Glomerular endothelial cell (primary cell): ENCODE measurements around the gene OR4C11. TPM values are rescaled to one million over a fixed set of nuclear protein-coding genes. Genes with fewer than 3 reads are reported as not detected.

Source experiments
- DNase-seq: peaks from one replicate; pipeline ENCODE4 v3.0.0-alpha.2; 2011; ENCODE audit warnings: low read depth, low spot score; ENCODE audit errors: extremely low read depth
- total RNA-seq: library from RNA; depleted of rRNA; stranded (reverse); fragments of >200 nt; gene quantifications from 2 replicates; pipeline ENCODE4 v1.2.3, GENCODE V29; 2015

OR4C11 gene, protein sequence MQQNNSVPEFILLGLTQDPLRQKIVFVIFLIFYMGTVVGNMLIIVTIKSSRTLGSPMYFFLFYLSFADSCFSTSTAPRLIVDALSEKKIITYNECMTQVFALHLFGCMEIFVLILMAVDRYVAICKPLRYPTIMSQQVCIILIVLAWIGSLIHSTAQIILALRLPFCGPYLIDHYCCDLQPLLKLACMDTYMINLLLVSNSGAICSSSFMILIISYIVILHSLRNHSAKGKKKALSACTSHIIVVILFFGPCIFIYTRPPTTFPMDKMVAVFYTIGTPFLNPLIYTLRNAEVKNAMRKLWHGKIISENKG
- not detected in 2 replicates for total RNA-seq

DNA sequence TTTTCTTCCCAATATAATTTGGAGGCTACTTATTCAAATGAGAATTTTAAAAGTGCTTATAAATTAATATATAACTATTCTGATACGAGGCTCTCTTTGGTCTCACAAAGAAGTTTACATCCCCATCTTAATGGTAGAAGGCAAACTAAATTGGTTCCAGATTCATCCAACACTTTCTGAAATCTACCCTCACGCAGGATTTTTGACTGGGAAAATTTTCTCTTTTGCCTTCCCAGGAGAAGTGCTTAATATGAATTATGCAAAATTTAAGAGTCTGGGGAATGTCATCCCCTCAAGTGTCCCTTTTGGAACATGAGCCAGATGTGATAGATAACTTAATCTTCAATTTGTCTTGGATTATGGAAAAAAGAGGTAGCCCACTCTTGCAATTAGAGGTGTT lies at the start of gene OR4C11:
TSS of gene OR4C11 (minus strand) at position 101 of the 400 bp plus-strand sequence. CDS start 3,272 bp downstream, outside the sequence.
- no peak for DNase-seq

DNA sequence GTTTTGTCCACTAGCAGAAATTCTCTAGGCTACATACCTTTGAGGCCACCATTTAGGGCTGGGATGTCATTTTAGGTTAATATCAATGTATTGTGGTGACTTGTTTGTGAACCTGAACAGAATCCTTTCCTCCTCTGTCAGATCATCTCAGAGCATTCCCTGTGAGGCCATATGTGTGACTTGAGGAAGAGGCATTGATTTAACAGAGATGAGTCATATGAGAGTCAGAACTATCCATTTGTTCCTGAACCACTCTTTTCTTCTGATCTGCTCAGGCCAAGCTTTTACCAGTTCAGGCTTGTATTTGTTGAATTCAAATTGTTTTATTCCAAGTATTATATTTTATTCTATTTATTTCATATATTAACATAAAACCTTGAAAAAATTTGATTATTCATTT lies 47.7 kb upstream of the OR4C11 start:
- DNase-seq, result no peak

DNA sequence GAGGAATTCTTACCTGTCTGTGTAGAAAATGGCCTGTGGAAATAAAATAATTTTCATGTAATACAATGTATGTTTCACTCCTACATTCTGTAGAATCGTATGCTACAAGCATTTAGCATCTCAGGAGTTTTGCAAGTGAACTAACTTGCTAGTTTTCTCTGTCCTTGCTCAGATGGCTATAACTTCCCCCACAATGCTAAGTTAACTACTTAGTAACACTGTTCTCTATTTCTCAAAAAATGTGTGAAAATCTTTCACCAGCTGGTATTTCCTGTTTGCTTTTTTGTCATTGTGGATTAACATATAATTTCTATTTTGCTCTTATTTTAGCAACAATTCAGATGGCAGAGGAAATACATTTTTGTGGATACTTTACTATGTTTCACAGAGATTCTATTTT lies 45.1 kb upstream of the OR4C11 start:
- DNase-seq, result no peak

DNA sequence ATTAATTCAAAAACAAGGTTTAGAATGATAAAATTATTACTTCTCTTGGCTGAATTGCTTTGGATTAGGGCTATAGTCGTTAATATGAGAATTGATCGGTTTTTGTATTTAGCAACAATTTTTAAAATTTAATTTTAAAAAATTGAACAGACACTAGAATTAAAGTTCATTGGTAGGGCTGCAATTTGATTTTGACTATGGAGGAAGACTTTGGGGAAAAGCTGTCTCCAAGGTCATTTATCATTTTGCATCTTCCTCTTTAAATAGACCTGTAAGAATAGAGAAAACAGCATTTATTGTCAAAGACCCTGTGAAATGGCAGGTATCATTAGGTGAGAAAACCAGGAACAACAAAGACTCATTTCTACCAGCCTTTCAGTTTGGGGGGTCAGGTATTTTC lies 40.6 kb upstream of the OR4C11 start, which contains the start of gene OR4S2:
TSS of gene OR4S2 (plus strand) at position 301 of the 400 bp plus-strand sequence. CDS start 2,577 bp downstream, outside the sequence.
- no peak for DNase-seq

DNA sequence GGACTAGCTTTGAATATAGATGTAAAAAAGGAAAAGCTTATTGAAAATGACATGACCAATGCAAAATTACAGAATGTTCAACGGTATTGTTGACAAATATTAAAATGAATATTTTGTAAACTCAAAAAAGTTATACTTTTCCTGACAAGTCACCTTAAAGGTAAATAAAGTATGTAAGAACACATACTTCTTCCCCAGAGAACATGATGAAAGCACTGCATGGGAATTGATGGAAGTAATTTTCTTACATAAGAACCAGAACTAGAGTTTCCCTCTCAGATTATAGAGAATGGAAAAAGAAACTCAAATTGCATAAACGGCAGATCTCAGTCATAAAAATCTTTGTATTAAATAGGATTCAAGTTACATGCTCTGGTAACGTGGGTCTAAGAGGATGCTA lies 27.4 kb upstream of the OR4C11 start, which contains the start of gene OR4P4:
TSS of gene OR4P4 (plus strand) at position 301 of the 400 bp plus-strand sequence.
- no peak for DNase-seq

DNA sequence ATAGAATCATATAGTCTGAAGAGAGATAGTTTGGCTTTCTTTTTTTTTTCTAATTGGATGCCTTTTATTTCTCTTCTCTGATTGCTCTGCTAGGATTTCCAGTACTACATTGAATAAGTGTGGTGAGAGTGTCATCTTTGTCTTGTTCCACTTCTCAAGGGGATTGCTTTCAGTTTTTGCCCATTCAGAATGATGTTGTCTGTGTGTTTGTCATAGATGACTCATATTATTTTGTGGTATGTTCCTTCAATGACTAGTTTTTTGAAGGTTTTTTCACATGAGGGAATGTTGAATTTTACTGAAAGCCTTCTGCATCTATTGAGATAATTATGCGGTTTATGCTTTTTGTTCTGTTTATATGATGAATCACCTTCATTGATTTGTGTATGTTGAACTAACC lies 17.1 kb upstream of the OR4C11 start:
- no peak for DNase-seq

DNA sequence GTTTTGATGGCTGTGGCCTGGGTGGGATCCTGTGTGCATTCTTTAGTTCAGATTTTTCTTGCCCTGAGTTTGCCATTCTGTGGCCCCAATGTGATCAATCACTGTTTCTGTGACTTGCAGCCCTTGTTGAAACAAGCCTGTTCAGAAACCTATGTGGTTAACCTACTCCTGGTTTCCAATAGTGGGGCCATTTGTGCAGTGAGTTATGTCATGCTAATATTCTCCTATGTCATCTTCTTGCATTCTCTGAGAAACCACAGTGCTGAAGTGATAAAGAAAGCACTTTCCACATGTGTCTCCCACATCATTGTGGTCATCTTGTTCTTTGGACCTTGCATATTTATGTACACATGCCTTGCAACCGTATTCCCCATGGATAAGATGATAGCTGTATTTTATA lies 34.9 kb downstream of the OR4C11 start:
- DNase-seq, result no peak

DNA sequence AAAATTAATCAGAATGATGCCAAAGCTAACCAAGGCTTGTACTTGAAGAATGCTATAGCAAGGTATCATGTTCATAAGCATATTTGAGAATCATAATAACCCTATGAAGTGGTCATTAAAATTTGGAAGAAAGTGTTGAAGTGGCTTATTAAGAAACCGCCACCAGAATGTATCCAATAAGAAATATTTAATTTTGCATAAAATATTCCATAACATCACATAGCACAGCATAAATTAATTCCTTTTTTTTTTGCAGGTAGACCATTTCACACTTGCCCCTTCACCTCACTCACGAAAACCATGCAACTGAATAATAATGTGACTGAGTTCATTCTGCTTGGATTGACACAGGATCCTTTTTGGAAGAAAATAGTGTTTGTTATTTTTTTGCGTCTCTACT lies 35.6 kb downstream of the OR4C11 start, which contains the start of gene OR4C16:
TSS of gene OR4C16 (plus strand) at position 301 of the 400 bp plus-strand sequence. CDS start at position 301, 0 bp downstream.
- DNase-seq, result no peak

DNA sequence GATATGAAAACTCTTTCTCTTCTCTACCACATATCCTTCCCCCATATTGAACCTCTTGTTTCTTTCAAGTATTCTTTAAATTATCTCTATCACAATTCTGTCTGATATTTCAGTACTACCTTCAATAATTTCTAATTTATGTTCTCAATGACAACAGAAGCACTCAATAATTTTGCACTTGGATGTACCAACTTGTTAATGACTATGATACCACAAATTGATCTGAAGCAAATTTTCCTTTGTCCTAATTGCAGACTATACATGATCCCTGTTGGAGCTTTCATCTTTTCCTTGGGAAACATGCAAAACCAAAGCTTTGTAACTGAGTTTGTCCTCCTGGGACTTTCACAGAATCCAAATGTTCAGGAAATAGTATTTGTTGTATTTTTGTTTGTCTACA lies 53.3 kb downstream of the OR4C11 start, which contains the start of gene OR4C15:
TSS of gene OR4C15 (plus strand) at position 301 of the 400 bp plus-strand sequence. CDS start at position 301, 0 bp downstream.
- DNase-seq, result no peak

Other genes with a start within 250 kb of the OR4C11 start
- not detected in 2 replicates for gene OR4A15, start 239.7 kb downstream of the OR4C11 start, total RNA-seq
- gene OR4C15, start 53.2 kb downstream of the OR4C11 start, total RNA-seq, result not detected in 2 replicates
- not detected in 2 replicates for gene OR4C16, start 35.5 kb downstream of the OR4C11 start, total RNA-seq
- not detected in 2 replicates for gene OR4P4, start 27.5 kb upstream of the OR4C11 start, total RNA-seq
- not detected in 2 replicates for gene OR4S2, start 40.7 kb upstream of the OR4C11 start, total RNA-seq
- gene OR4C6, start 54.6 kb upstream of the OR4C11 start, total RNA-seq, result not detected in 2 replicates
- not detected in 2 replicates for gene OR5D13, start 165.8 kb upstream of the OR4C11 start, total RNA-seq
- gene OR5D14, start 187.9 kb upstream of the OR4C11 start, total RNA-seq, result not detected in 2 replicates
- gene OR5L1, start 203.7 kb upstream of the OR4C11 start, total RNA-seq, result not detected in 2 replicates
- gene OR5D18, start 212.0 kb upstream of the OR4C11 start, total RNA-seq, result not detected in 2 replicates
- not detected in 2 replicates for gene OR5L2, start 219.6 kb upstream of the OR4C11 start, total RNA-seq
- gene OR5D16, start 231.1 kb upstream of the OR4C11 start, total RNA-seq, result not detected in 2 replicates